HG03064 (cell line): ENCODE results near the gene TAS1R1.
"Not testable (repeated sequence)": the region's sequence is repeated elsewhere in the genome, so short reads cannot be mapped to it uniquely, and the experiment has no call there.

Experiments
- ATAC-seq: cut with Tn5 transposase; IDR thresholded peaks from one replicate; pipeline ENCODE4 v1.9.1; 2021; ENCODE audit warnings: low read depth; ENCODE audit not compliant: unreplicated experiment

Gene TAS1R1

GRCh38 chr1:6519935-6520671 lies 35.0 kb upstream of the TAS1R1 start:
- ATAC-seq, result no peak

DNA sequence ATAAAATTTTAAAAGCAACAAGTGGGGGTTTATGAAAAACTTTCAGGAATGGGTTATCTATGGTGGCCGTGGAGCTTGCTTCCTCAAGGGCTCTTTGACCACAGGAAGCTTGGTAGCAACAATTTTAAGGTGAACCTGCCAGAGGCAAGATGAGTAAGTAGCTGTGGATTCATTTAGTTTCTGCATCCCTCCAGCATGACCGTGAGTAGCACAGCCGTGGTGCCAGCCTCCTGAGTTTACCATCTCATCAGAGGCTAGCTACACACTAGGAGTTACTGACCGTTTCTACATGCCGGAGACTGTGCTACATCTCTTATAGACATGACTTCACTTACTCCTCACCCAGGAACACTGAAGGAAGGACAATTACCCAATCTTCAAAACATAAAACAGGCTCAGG lies 33.6 kb upstream of the TAS1R1 start:
- no peak for ATAC-seq

GRCh38 chr1:6523566-6523965 lies 31.5 kb upstream of the TAS1R1 start:
- ATAC-seq, result no peak

GRCh38 chr1:6526316-6526715 lies 28.8 kb upstream of the TAS1R1 start:
- no peak for ATAC-seq

DNA sequence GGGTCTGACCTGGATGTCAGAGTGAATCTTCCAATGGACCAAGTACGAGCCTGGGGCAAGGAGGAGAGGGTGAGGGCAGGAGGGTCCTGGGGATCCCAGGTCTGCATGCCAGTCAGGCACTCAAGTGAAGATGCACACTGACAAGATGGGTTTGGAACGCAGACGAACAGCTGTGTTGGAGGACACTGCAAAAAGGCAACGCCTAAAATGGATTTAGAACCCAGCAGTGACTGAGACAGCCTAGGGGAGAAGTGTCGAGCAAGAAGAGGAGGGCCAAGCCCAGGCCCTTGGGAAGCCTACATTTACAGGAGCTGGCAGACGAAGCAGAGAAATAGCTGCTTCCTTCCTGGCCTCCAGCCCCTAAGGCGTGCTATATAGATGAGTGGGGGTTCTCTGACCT lies 26.6 kb upstream of the TAS1R1 start:
- no peak for ATAC-seq

DNA sequence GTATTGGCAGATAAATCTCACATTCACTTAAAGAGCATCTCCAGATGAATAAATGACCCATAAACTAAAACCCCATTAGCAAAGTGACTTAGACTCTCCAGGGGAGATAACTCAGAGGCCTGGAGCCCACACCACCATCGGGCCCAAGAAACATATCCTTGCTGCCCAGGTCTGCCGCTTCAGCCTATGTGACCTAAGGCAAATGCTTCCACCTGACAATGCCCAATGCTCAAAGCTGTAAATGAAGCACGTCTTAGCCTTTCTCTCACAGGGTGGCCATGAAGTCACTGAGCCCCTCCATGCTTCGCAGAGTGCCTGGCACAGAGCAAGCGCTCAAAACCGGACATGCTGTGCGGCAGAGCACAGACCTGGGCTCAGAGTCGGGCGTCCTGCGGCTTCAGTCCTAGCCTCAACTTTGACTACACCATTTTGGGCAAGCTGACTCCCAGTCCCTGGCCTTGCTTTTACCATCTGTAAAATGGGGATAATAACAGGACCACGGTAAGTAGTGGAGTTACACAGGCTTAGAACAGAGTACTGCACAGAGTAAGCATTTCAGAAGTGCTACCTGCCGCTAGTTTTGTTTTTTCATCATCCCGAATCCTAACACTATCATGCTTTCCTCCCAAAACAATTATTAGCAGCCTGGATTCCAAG lies 24.5 kb upstream of the TAS1R1 start:
- no peak for ATAC-seq

- no peak for ATAC-seq
Measured at GRCh38 chr1:6531996-6532395, 23.1 kb upstream of the TAS1R1 start.

- no peak for ATAC-seq
Measured at GRCh38 chr1:6534248-6534822, 20.8 kb upstream of the TAS1R1 start.

- ATAC-seq, result no peak
Measured at GRCh38 chr1:6535214-6535613, 19.9 kb upstream of the TAS1R1 start.

- ATAC-seq, result no peak
Measured at GRCh38 chr1:6536291-6536690, 18.8 kb upstream of the TAS1R1 start.

- ATAC-seq, result no peak
Measured at GRCh38 chr1:6538956-6539355, 16.2 kb upstream of the TAS1R1 start.

GRCh38 chr1:6544831-6545230 lies 10.3 kb upstream of the TAS1R1 start:
- no peak for ATAC-seq

GRCh38 chr1:6545276-6546112 lies 9.6 kb upstream of the TAS1R1 start:
- no peak for ATAC-seq

DNA sequence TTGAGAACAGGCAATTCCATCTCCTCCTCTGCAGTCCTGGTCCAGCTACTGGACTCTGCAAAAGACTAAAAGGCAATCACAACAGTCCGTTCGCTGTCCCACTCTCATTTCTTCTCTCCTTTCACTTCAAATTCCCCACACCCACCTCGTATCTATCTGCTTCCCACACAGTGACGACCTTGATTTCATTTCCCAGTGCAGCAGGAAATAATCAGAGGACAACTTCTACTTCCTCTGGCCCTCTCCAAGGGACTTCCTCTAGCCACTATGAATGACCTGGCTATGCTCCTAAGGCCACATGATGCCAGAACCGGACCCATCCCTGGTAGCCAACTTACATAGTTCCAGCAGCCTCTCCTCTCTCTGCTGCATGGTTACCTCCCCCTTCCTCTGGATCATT lies 8.8 kb upstream of the TAS1R1 start:
- no peak for ATAC-seq

DNA sequence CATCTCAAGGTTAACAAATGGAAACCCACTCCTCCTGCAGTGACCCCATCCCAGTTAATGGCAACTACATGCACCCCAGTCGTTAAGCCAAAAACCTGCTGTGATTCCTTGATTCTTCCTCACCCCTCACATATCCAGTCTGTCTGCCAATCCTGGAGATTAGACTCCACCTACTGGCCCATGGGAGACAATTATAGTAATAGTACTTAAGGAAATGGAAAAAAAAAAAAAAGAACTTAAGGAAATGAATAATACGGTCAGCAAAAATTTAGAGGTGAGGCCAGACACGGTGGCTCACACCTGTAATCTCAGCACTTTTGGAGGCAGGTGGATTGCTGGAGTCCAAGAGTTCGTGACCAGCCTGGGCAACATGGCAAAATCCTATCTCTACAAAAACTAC lies 7.8 kb upstream of the TAS1R1 start:
- no peak for ATAC-seq

DNA sequence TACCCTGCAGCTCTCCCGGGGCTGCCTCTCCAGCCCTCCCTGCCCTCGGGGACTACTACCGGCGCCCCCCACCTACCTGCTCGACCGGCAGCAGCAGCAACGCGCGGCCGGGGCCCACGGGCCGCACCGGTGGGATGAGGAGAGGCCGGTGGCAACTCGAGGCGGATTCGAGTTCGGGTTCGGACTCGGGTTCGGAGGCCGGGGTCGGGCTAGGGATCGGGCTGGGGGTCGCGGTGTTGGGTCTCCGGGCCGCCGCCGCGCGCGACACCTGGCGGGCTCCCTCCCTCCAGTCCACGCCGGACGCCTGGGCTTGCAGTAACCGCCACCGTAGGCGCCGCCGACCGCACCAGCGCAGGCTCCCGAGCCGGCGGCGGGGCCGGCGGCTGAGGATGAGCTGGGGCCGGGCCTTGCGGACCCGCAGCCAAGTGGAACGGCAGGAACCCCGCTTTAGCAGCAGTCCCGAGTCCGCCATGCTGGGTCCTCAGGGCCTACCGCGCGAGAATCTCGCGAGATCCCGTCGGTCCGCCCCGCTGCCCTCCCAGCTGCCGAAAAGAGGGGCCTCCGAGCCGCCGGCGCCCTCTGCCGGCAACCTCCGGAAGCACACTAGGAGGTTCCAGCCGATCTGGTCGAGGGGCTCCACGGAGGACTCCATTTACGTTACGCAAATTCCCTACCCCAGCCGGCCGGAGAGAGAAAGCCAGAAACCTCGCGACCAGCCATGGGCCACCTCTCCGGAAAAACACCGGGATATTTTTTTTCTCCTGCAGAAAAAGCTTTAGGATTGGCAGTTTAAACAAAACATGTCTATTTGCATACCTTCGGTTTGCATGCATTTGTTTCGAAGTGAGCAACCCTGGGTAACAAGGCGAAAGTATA lies 838 bp upstream of the TAS1R1 start, which contains the start of gene NOL9:
Gene NOL9 (minus strand): TSS at position 483 of the 876 bp plus-strand sequence. CDS start 11 bp downstream, at position 472.
- ATAC-seq, result peak; percentile 75

- ATAC-seq, result no peak
Measured at GRCh38 chr1:6557597-6557996, 2.5 kb downstream of the TAS1R1 start.

DNA sequence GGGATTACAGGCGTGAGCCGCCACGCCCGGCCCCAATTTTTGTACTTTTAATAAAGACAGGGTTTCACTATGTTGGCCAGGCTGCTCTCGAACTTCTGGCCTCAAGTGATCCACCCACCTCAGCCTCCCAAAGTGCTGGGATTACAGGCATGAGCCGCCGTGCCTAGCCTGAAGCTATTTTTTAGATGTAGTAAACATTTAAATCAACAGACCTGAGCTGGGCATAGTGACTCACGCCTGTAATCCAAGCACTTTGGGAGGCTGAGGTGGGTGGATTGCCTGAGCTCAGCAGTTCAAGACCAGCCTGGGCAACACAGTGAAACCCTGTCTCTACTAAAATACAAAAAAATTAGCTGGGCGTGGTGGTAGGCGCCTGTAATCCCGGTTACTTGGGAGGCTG lies 4.1 kb downstream of the TAS1R1 start:
- not testable (repeated sequence) for ATAC-seq

DNA sequence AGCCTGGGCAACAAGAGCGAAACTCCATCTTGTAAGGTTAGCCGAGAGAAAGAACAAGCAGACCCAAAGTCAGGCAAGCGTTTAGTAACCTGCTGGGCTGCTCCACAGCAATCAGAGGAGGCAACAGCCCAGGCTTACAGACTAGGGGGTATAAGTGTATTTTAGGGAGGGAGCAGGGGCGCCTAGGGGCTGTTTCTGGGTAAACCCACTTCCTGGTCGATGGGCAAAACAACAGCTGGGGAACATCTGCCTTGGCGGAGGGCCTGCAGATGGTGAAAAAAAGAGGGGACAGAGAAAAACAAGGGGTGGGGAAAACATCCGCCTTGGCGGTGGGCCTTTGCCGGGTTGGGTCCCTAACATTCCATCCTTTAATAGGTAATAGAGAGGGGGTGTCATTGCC lies 5.2 kb downstream of the TAS1R1 start:
- ATAC-seq, result no peak

GRCh38 chr1:6569033-6569432 lies 13.9 kb downstream of the TAS1R1 start:
- ATAC-seq, result no peak
